CD4-positive, alpha-beta memory T cell (primary cell): ENCODE results near the gene CTSZ. TPM values are rescaled to one million over a fixed set of nuclear protein-coding genes. Genes with fewer than 3 reads are reported as not detected.

Experiments
- CTCF ChIA-PET: fragments of 350-600 bp; sonication (Branson Sonifier 250); formaldehyde crosslinking; loops from one replicate; lab custom pipeline; 2021; ENCODE audit warnings: inconsistent platforms; ENCODE audit not compliant: partially characterized antibody; lab: Charles Lee
- POLR2A ChIA-PET: fragments of 350-600 bp; sonication (Branson Sonifier 250); formaldehyde crosslinking; loops from one replicate; lab custom pipeline; 2021; ENCODE audit not compliant: partially characterized antibody; lab: Charles Lee
- DNase-seq, 5 donors: peaks; one replicate each; pipeline versions ENCODE4 v3.0.0 to v3.0.0-alpha.2; 2020 to 2022; ENCODE audit warnings: mixed read lengths in 1 of 5
- H3K27ac ChIP-seq: one replicate; pipeline ENCODE4 v1.7.0; 2013; ENCODE audit warnings: low read depth, low read length
- H3K27me3 ChIP-seq: 2 replicates; pipeline ENCODE4 v1.7.0; 2013; ENCODE audit warnings: mild to moderate bottlenecking, low read length, moderate library complexity; ENCODE audit not compliant: insufficient read depth
- H3K36me3 ChIP-seq: 2 replicates; pipeline ENCODE4 v1.7.0; 2013; ENCODE audit warnings: mild to moderate bottlenecking, low read length, moderate library complexity; ENCODE audit not compliant: insufficient read depth
- H3K4me1 ChIP-seq: 2 replicates; pipeline ENCODE4 v1.7.0; 2013; ENCODE audit warnings: mild to moderate bottlenecking, low read length, moderate library complexity; ENCODE audit not compliant: insufficient read depth
- H3K4me3 ChIP-seq, 2 donors: one replicate each; pipeline ENCODE4 v1.7.0; 2013; ENCODE audit warnings: low read length in 2 of 2, mild to moderate bottlenecking in 1 of 2
- H3K9me3 ChIP-seq, 2 donors: one replicate each; pipeline ENCODE4 v1.7.0; 2013; ENCODE audit warnings: low read length in 2 of 2, control low read depth in 1 of 2; ENCODE audit not compliant: control insufficient read depth in 1 of 2
- H3K27ac Mint-ChIP-seq, 7 donors: one replicate each; pipeline ENCODE4 v1.8.0; 2020 to 2021; ENCODE audit warnings: mixed read lengths in 7 of 7, mild to moderate bottlenecking in 6 of 7, inconsistent platforms in 3 of 7, moderate library complexity in 3 of 7
- H3K27me3 Mint-ChIP-seq, 2 donors: one replicate each; pipeline ENCODE4 v1.8.0; 2020 to 2021; ENCODE audit warnings: mixed read lengths in 2 of 2
- H3K36me3 Mint-ChIP-seq, 2 donors: one replicate each; pipeline ENCODE4 v1.8.0; 2020 to 2021; ENCODE audit warnings: mixed read lengths in 2 of 2, inconsistent platforms in 1 of 2, mild to moderate bottlenecking in 1 of 2
- H3K4me1 Mint-ChIP-seq, 4 donors: one replicate each; pipeline ENCODE4 v1.8.0; 2020 to 2021; ENCODE audit warnings: mixed read lengths in 4 of 4, mild to moderate bottlenecking in 1 of 4
- H3K4me3 Mint-ChIP-seq, 8 donors: one replicate each; pipeline ENCODE4 v1.8.0; 2020 to 2021; ENCODE audit warnings: mixed read lengths in 8 of 8, mild to moderate bottlenecking in 7 of 8, moderate library complexity in 6 of 8, inconsistent platforms in 3 of 8
- H3K9me3 Mint-ChIP-seq, 8 donors: one replicate each; pipeline ENCODE4 v1.8.0; 2020 to 2021; ENCODE audit warnings: mixed read lengths in 8 of 8, mild to moderate bottlenecking in 5 of 8, inconsistent platforms in 3 of 8, moderate library complexity in 1 of 8
- intact Hi-C: fragments of 100-400 bp; cut with micrococcal nuclease; formaldehyde crosslinking; loops from one replicate; pipeline ENCODE4 v1.15.1; 2023
- polyA plus RNA-seq, 2 donors: library from polyadenylated mRNA; unstranded; fragments of 300-500 nt; fragmentation: Illumina TruSeq; gene quantifications; one replicate each; pipeline ENCODE4 v1.2.3, GENCODE V29; 2021
- total RNA-seq, 2 experiments: library from RNA; stranded (reverse); gene quantifications; one replicate each; pipeline ENCODE4 v1.2.3, GENCODE V29; 2021

Gene CTSZ
- total and polyA plus RNA-seq, 4 experiments from 2014 or later: 0.76 to 37.3 (median 19.1) TPM

- ChIA-PET POLR2A (interaction anchor here (0.8 to 1.4 kb wide), 2 partner anchors 10 to 39 kb away, joined by 3 to 4 read pairs; partner anchors contain the start of gene ATP5F1E), CTCF (interaction anchor here (0.7 kb wide), 1 partner anchor 124 kb away, joined by 3 read pairs; no protein-coding TSS in a partner anchor)
- H3K36me3 ChIP-seq: peaks cover 63% of the 10 kb centered on the region
- Mint-ChIP-seq H3K4me1 (no peaks in the 10 kb centered on the region), H3K4me3 (no peak overlapping the region), H3K36me3 (peaks cover 58 to 80% of the 10 kb centered on the region in 2 donors), H3K27me3 (no peaks in the 10 kb centered on the region), H3K9me3 (no peaks in the 10 kb centered on the region), H3K27ac (peak overlapping the region in 1 of 7 donors; percentile 57)
- no peak for DNase-seq
- intact Hi-C loops: no loop called here
- H3K4me3 ChIP-seq: no peak overlapping the region
- H3K27ac ChIP-seq: no peak overlapping the region
- H3K27me3 ChIP-seq: no peaks in the 10 kb centered on the region
- H3K4me1 ChIP-seq: no peaks in the 10 kb centered on the region
- H3K9me3 ChIP-seq: no peaks in the 10 kb centered on the region
These were observed 13.5 kb downstream of the CTSZ start for GRCh38 chr20:58993332-58994248.

DNA sequence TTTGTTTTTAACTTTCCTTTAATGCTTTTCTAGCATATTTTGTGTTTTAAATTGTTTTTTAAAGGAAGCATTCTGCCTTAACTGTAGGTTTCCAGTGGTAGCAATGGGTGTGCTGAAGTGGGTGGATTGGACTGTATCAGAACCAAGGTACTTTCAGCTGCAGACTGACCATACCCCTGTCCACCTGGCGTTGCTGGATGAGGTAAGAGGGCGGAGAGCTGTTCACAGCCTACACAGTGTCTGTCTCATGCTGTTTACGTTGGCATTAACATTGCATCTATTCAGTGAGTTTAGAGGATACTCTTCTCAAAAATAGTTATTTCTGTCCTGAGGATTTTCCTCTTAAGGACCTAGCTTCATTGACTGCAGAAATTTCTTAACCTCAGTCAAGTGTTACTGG is 14.1 kb downstream of the CTSZ start:
- Mint-ChIP-seq H3K9me3 (no peaks in the 10 kb centered on the region), H3K27ac (no peak overlapping the region), H3K36me3 (peaks cover 60 to 84% of the 10 kb centered on the region in 2 donors), H3K4me3 (no peak overlapping the region), H3K4me1 (peaks cover 0 to 2% (median 0%) of the 10 kb centered on the region in 4 donors), H3K27me3 (no peaks in the 10 kb centered on the region)
- peaks cover 70% of the 10 kb centered on the region for H3K36me3 ChIP-seq
- no peak overlapping the region for H3K27ac ChIP-seq
- intact Hi-C loops: no loop called here
- no peaks in the 10 kb centered on the region for H3K9me3 ChIP-seq
- no peak overlapping the region for H3K4me3 ChIP-seq
- ChIA-PET POLR2A (interaction anchor here (0.8 to 1.4 kb wide), 3 partner anchors 10 to 39 kb away, joined by 3 to 4 read pairs (median 4); partner anchors contain the start of gene ATP5F1E), CTCF (interaction anchor here (0.7 to 1.0 kb wide), 2 partner anchors 123 to 215 kb away, joined by 3 read pairs; no protein-coding TSS in a partner anchor)
- H3K27me3 ChIP-seq: no peaks in the 10 kb centered on the region
- no peak for DNase-seq
- no peaks in the 10 kb centered on the region for H3K4me1 ChIP-seq

DNA sequence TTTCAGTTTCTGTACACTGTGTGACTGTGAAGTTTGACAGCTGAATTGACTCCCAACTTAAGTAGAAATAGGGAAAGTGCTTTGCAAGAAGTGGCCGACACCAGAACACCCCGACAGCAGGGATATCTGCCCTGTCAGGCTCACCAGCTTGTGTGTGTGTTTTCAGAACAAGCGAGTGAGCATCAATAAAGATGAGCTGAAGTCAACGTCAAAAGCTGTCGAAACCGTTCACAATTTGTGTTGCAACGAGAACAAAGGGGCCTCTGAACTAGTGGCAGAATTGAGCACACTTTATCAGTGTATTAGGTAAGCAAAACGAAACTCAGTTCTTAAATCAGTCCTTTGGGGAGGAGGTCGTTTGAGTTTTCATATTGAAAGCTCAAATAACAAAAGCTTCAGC is 15.3 kb downstream of the CTSZ start:
- no peak overlapping the region for H3K27ac ChIP-seq
- POLR2A ChIA-PET: interaction anchor here (0.8 kb wide), 1 partner anchor 41 kb away, joined by 4 read pairs; the partner anchor contains the start of gene ATP5F1E
- no peak for DNase-seq
- CTCF ChIA-PET: interaction anchor here (0.8 kb wide), 1 partner anchor 195 kb away, joined by 4 read pairs; no protein-coding TSS in a partner anchor
- Mint-ChIP-seq H3K4me3 (no peak overlapping the region), H3K4me1 (peaks cover 3 to 7% (median 7%) of the 10 kb centered on the region in 4 donors), H3K27ac (peak overlapping the region in 2 of 7 donors; percentile 23 to 57), H3K9me3 (no peaks in the 10 kb centered on the region), H3K36me3 (peaks cover 60 to 85% of the 10 kb centered on the region in 2 donors), H3K27me3 (no peaks in the 10 kb centered on the region)
- intact Hi-C loops: no loop called here
- H3K4me1 ChIP-seq: no peaks in the 10 kb centered on the region
- no peaks in the 10 kb centered on the region for H3K9me3 ChIP-seq
- H3K4me3 ChIP-seq: no peak overlapping the region
- no peaks in the 10 kb centered on the region for H3K27me3 ChIP-seq
- peaks cover 73% of the 10 kb centered on the region for H3K36me3 ChIP-seq

GRCh38 chr20:58990651-58991445 is 16.2 kb downstream of the CTSZ start:
- H3K27me3 ChIP-seq: no peaks in the 10 kb centered on the region
- H3K27ac Mint-ChIP-seq: no peak overlapping the region
- H3K9me3 ChIP-seq: no peaks in the 10 kb centered on the region
- DNase-seq: no peak
- no peak overlapping the region for H3K4me3 ChIP-seq
- peaks cover 57 to 82% of the 10 kb centered on the region in 2 donors for H3K36me3 Mint-ChIP-seq
- H3K27me3 Mint-ChIP-seq: no peaks in the 10 kb centered on the region
- peaks cover 79% of the 10 kb centered on the region for H3K36me3 ChIP-seq
- intact Hi-C loops: no loop called here
- ChIA-PET CTCF (no interaction called here), POLR2A (no interaction called here)
- H3K4me1 Mint-ChIP-seq: peaks cover 6 to 12% (median 8%) of the 10 kb centered on the region in 4 donors
- H3K27ac ChIP-seq: no peak overlapping the region
- no peak overlapping the region for H3K4me3 Mint-ChIP-seq
- H3K9me3 Mint-ChIP-seq: no peaks in the 10 kb centered on the region
- H3K4me1 ChIP-seq: no peaks in the 10 kb centered on the region

DNA sequence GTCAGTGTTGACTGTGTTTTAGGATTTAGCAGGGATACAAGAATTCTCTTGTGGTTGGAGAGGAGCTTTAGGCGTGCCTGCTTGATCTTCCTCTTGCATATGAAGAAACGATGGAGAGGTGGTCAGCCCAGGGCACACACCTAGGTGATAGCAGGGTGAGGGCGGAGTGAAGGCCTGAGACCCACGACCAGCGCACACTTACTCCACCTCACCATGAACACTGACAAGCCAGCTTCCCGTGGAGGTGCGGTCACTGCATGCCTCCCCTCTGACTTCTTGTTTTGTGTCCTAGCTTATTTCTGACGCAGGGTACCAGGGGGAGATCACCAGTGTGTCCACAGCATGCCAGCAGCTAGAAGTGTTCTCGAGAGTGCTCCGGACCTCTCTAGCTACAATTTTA is 17.9 kb downstream of the CTSZ start:
- Mint-ChIP-seq H3K27ac (peak overlapping the region in 1 of 7 donors; percentile 42), H3K27me3 (no peaks in the 10 kb centered on the region), H3K4me1 (peaks cover 19 to 23% (median 19%) of the 10 kb centered on the region in 4 donors), H3K9me3 (no peaks in the 10 kb centered on the region), H3K4me3 (no peak overlapping the region), H3K36me3 (peaks cover 50 to 75% of the 10 kb centered on the region in 2 donors)
- no peak overlapping the region for H3K4me3 ChIP-seq
- H3K9me3 ChIP-seq: no peaks in the 10 kb centered on the region
- intact Hi-C loops: no loop called here
- no peak overlapping the region for H3K27ac ChIP-seq
- CTCF ChIA-PET: no interaction called here
- no peak for DNase-seq
- POLR2A ChIA-PET: interaction anchor here (1.0 to 2.4 kb wide), 2 partner anchors 17 to 43 kb away, joined by 3 to 9 read pairs; partner anchors contain the start of gene ATP5F1E
- peaks cover 13% of the 10 kb centered on the region for H3K4me1 ChIP-seq
- H3K36me3 ChIP-seq: peaks cover 75% of the 10 kb centered on the region
- no peaks in the 10 kb centered on the region for H3K27me3 ChIP-seq

- Mint-ChIP-seq H3K9me3 (no peaks in the 10 kb centered on the region), H3K27ac (no peak overlapping the region), H3K4me3 (peak overlapping the region in 1 of 8 donors; percentile 48), H3K4me1 (peaks cover 25 to 30% (median 26%) of the 10 kb centered on the region in 4 donors), H3K27me3 (no peaks in the 10 kb centered on the region), H3K36me3 (peaks cover 50 to 69% of the 10 kb centered on the region in 2 donors)
- no peaks in the 10 kb centered on the region for H3K27me3 ChIP-seq
- no peak overlapping the region for H3K27ac ChIP-seq
- H3K4me1 ChIP-seq: peaks cover 20% of the 10 kb centered on the region
- peaks cover 71% of the 10 kb centered on the region for H3K36me3 ChIP-seq
- no peak for DNase-seq
- H3K4me3 ChIP-seq: no peak overlapping the region
- POLR2A ChIA-PET: interaction anchor here (2.4 kb wide), 1 partner anchor 43 kb away, joined by 9 read pairs; the partner anchor contains the start of gene ATP5F1E
- intact Hi-C loops: no loop called here
- CTCF ChIA-PET: no interaction called here
- H3K9me3 ChIP-seq: no peaks in the 10 kb centered on the region
These were observed 18.5 kb downstream of the CTSZ start for GRCh38 chr20:58988565-58988882.
